ENCODE data around the gene IPO13. TPM values are rescaled to one million over a fixed set of nuclear protein-coding genes. Genes with fewer than 3 reads are reported as not detected.
A peak's percentile ranks its signal among the peaks of the same experiment; 100 is the strongest.

Gene IPO13
- total and polyA plus RNA-seq, 10 donors: 10.5 to 27.4 (median 19.0) TPM

GRCh38 chr1:43969746-43970466 is 23.2 kb downstream of the IPO13 start, which contains the start of gene DPH2:
DPH2 (plus strand) TSS chr1:43970010; CDS start chr1:43970176, 166 bp downstream.
- DNase-seq: peak; percentile 99
- TF ChIP-seq POLR2A (IDR thresholded peaks at IDR 0.05) (no peak), CTCF (IDR thresholded peaks at IDR 0.05 in 8 of 11, conservative IDR thresholded peaks at IDR 0.05 in 3 of 11) (peak in 6 of 11 experiments; percentile 11 to 34 (median 19)), POLR2AphosphoS5 (IDR thresholded peaks at IDR 0.05) (peak; percentile 61 to 72 (median 66))
- Histone ChIP-seq H3K9me3 (no peaks in the 10 kb centered on the region), H3K4me3 (peak within 1 kb of the TSS; percentile 78 to 97 (median 95)), H3K27me3 (replicated peaks in 1 of 7) (no peaks in the 10 kb centered on the region), H3K36me3 (peaks cover 0 to 52% (median 12%) of the 10 kb centered on the region in 6 donors), H3K4me1 (peaks cover 15 to 41% (median 28%) of the 10 kb centered on the region in 6 donors), H3K27ac (peak within 1 kb of the TSS in 6 of 8 donors; percentile 27 to 77 (median 59))
- 0 to 1% (median 0%) methylated on average over 28 to 47 of the region's 47 CpGs for WGBS, 5 donors
- intact Hi-C loops (cut with DNase I; ENCODE audit: low total_unique reads): no loop called here

GRCh38 chr1:43970502-43970901 is 23.8 kb downstream of the IPO13 start:
- no peak for DNase-seq
- 50 to 73% (median 57%) methylated on average over 3 to 5 of the region's 5 CpGs for WGBS, 5 donors
- H3K9me3 ChIP-seq: no peaks in the 10 kb centered on the region
- H3K36me3 ChIP-seq: peaks cover 0 to 48% (median 12%) of the 10 kb centered on the region in 6 donors
- H3K27ac ChIP-seq: peak overlapping the region in 5 of 8 donors; percentile 27 to 77 (median 66)
- peak overlapping the region; percentile 78 to 97 (median 95) for H3K4me3 ChIP-seq
- peaks cover 16 to 45% (median 31%) of the 10 kb centered on the region in 6 donors for H3K4me1 ChIP-seq
- TF ChIP-seq POLR2A (IDR thresholded peaks at IDR 0.05): no peak
- no peaks in the 10 kb centered on the region for H3K27me3 ChIP-seq (replicated peaks in 1 of 7)
- intact Hi-C loops (cut with DNase I; ENCODE audit: low total_unique reads): no loop called here

DNA sequence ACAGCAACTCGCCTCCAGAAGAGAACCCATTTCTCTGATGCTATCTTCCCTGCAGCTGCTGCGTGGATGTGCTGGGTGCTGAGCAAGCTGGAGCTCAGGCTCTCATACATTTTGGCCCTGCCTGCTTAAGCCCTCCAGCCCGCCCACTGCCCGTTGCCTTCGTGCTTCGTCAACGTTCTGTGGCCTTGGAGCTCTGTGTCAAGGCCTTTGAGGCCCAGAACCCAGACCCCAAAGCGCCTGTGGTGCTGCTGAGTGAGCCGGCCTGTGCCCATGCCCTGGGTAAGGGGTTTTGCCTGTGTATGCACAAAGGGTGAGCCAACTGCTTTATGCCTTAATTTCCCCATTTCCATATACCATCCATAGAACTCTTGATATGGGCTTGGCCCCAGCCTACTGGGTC is 24.2 kb downstream of the IPO13 start:
- intact Hi-C loops (cut with DNase I; ENCODE audit: low total_unique reads): no loop called here
- Histone ChIP-seq H3K4me3 (peak overlapping the region in 7 of 8 donors; percentile 78 to 97 (median 95)), H3K4me1 (peaks cover 21 to 49% (median 35%) of the 10 kb centered on the region in 6 donors), H3K9me3 (no peaks in the 10 kb centered on the region), H3K27ac (no peak overlapping the region), H3K36me3 (peaks cover 0 to 47% (median 12%) of the 10 kb centered on the region in 6 donors), H3K27me3 (replicated peaks in 1 of 7) (no peaks in the 10 kb centered on the region)
- TF ChIP-seq POLR2AphosphoS5 (IDR thresholded peaks at IDR 0.05): no peak
- no peak for TF ChIP-seq CTCF (IDR thresholded peaks at IDR 0.05 in 8 of 11, conservative IDR thresholded peaks at IDR 0.05 in 3 of 11)
- TF ChIP-seq POLR2A (IDR thresholded peaks at IDR 0.05): no peak
- DNase-seq: no peak
- WGBS, 5 donors: 83 to 93% (median 88%) methylated on average over 9 of the region's 9 CpGs

DNA sequence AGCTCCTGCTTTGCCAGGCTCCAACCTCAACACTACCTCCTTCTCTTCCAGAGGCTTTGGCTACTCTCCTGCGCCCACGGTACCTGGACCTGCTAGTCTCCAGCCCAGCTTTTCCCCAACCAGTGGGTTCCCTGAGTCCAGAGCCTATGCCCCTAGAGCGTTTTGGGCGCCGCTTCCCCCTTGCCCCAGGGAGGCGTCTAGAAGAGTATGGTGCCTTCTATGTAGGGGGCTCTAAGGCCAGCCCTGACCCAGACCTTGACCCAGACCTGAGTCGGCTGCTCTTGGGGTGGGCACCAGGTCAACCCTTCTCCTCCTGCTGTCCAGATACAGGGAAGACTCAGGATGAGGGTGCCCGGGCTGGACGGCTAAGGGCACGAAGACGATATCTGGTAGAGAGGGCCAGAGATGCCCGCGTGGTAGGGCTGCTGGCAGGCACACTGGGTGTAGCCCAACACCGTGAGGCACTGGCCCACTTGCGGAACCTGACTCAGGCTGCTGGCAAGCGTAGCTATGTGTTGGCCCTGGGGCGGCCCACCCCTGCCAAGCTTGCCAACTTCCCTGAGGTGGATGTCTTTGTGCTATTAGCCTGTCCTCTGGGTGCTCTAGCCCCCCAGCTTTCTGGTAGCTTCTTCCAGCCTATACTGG is 24.7 kb downstream of the IPO13 start:
- Histone ChIP-seq H3K27me3 (replicated peaks in 1 of 7) (no peaks in the 10 kb centered on the region), H3K36me3 (peaks cover 0 to 47% (median 15%) of the 10 kb centered on the region in 6 donors), H3K9me3 (no peaks in the 10 kb centered on the region), H3K4me3 (peak overlapping the region in 1 of 8 donors; percentile 97), H3K27ac (no peak overlapping the region), H3K4me1 (peaks cover 26 to 54% (median 40%) of the 10 kb centered on the region in 6 donors)
- TF ChIP-seq CTCF (IDR thresholded peaks at IDR 0.05 in 8 of 11, conservative IDR thresholded peaks at IDR 0.05 in 3 of 11): no peak
- TF ChIP-seq POLR2A (IDR thresholded peaks at IDR 0.05): no peak
- no peak for TF ChIP-seq POLR2AphosphoS5 (IDR thresholded peaks at IDR 0.05)
- WGBS, 5 donors: 95 to 97% (median 95%) methylated on average over 12 to 17 of the region's 17 CpGs
- intact Hi-C loops (cut with DNase I; ENCODE audit: low total_unique reads): no loop called here
- DNase-seq: peak; percentile 83

Measured in spleen (tissue), 11 donors.